Loucy (cell line): ENCODE data around the gene GAPVD1.

Experiments used
- EZH2phosphoT487 ChIP-seq: fragments of 200-600 bp; IDR thresholded peaks from 2 replicates; pipeline ENCODE4 v1.6.1; 2018; ENCODE audit warnings: antibody characterized with exemption, mild to moderate bottlenecking, moderate library complexity, borderline replicate concordance
- TF ChIP-seq, protein P1 (sequence below): fragments of 200-600 bp; sonication (generic); conservative IDR thresholded peaks from 2 replicates; pipeline ENCODE4 v1.5.1; 2014; ENCODE audit warnings: mild to moderate bottlenecking, antibody characterized with exemption, low read length

DNA sequence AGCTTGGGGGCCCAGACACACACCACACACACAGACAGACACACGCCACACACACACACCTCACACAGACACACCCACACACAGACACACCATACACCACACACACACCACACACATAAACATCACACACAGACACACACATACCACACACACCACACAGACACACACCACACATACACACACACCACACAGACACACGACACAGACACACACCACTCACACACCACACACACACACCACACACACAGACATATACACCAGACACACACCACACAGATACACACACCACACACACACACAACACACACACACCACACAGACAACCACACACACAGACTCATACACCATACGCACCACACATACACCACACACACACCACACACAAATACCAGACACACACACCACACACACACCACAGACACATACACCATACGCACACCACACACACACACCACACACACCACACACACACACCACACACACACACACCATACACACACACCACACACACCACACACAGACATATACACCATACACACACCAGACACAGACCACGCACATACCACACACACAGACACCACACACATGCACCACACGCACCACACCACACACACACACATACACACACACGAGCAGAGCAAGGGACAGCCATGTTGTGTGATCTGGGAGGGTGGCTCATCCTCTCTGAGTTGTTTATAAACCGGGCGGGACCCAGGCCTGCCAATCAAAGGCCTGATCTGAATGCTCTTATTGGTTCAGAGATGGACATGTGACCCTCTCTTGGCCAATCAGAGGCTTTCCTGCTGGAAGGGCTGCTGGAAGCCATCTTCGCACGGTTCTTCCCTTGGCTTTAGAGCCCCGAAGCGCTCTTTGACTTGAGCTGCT lies 148.3 kb downstream of the GAPVD1 start:
- TF ChIP-seq, protein P1, sequence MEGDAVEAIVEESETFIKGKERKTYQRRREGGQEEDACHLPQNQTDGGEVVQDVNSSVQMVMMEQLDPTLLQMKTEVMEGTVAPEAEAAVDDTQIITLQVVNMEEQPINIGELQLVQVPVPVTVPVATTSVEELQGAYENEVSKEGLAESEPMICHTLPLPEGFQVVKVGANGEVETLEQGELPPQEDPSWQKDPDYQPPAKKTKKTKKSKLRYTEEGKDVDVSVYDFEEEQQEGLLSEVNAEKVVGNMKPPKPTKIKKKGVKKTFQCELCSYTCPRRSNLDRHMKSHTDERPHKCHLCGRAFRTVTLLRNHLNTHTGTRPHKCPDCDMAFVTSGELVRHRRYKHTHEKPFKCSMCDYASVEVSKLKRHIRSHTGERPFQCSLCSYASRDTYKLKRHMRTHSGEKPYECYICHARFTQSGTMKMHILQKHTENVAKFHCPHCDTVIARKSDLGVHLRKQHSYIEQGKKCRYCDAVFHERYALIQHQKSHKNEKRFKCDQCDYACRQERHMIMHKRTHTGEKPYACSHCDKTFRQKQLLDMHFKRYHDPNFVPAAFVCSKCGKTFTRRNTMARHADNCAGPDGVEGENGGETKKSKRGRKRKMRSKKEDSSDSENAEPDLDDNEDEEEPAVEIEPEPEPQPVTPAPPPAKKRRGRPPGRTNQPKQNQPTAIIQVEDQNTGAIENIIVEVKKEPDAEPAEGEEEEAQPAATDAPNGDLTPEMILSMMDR = no peak
- no peak for TF ChIP-seq EZH2phosphoT487
